KMS-11 (cell line): ENCODE results near the gene RPE65.

Experiments used
- H2AFZ ChIP-seq: fragments of 200-600 bp; sonication (generic); 2 replicates; pipeline ENCODE4 v1.6.1; 2016; ENCODE audit warnings: antibody characterized with exemption, mixed run types, low read depth
- H3K27ac ChIP-seq: fragments of 200-600 bp; sonication (generic); 2 replicates; pipeline ENCODE4 v1.6.1; 2016; ENCODE audit warnings: mild to moderate bottlenecking, mixed run types
- H3K27me3 ChIP-seq: fragments of 200-600 bp; sonication (generic); 2 replicates; pipeline ENCODE4 v1.6.1; 2017; ENCODE audit warnings: mild to moderate bottlenecking, low read depth, mixed run types, moderate library complexity; ENCODE audit not compliant: insufficient read depth
- H3K36me3 ChIP-seq: fragments of 200-600 bp; sonication (generic); 2 replicates; pipeline ENCODE4 v1.6.1; 2017; ENCODE audit warnings: mild to moderate bottlenecking, mixed run types; ENCODE audit not compliant: insufficient read depth
- H3K4me1 ChIP-seq: fragments of 200-600 bp; sonication (generic); 2 replicates; pipeline ENCODE4 v1.6.1; 2016; ENCODE audit warnings: mild to moderate bottlenecking, low read depth, mixed run types; ENCODE audit not compliant: poor library complexity, severe bottlenecking
- H3K4me2 ChIP-seq: fragments of 200-600 bp; sonication (generic); 2 replicates; pipeline ENCODE4 v1.7.0; 2016; ENCODE audit warnings: mild to moderate bottlenecking, mixed run types
- H3K4me3 ChIP-seq: fragments of 200-600 bp; sonication (generic); IDR thresholded peaks from 2 replicates; pipeline ENCODE4 v1.6.1; 2017; ENCODE audit warnings: low read depth, low read length, mixed read lengths; ENCODE audit not compliant: insufficient read depth
- H3K79me2 ChIP-seq: fragments of 200-600 bp; sonication (generic); 2 replicates; pipeline ENCODE4 v1.6.1; 2016; ENCODE audit warnings: low read depth, mixed run types; ENCODE audit not compliant: insufficient read depth
- H3K9ac ChIP-seq: fragments of 200-600 bp; sonication (generic); 2 replicates; pipeline ENCODE4 v1.6.1; 2016; ENCODE audit warnings: mild to moderate bottlenecking, mixed run types
- H4K20me1 ChIP-seq: fragments of 200-600 bp; sonication (generic); 2 replicates; pipeline ENCODE4 v1.6.1; 2016; ENCODE audit warnings: mild to moderate bottlenecking, mixed run types; ENCODE audit not compliant: insufficient read depth
- TF ChIP-seq, protein P1 (sequence below): fragments of 200-600 bp; sonication (generic); conservative IDR thresholded peaks from 2 replicates; pipeline ENCODE4 v1.6.1; 2017; ENCODE audit warnings: low read depth, mild to moderate bottlenecking, antibody characterized with exemption, low read length, moderate library complexity, mixed read lengths

Gene RPE65

DNA sequence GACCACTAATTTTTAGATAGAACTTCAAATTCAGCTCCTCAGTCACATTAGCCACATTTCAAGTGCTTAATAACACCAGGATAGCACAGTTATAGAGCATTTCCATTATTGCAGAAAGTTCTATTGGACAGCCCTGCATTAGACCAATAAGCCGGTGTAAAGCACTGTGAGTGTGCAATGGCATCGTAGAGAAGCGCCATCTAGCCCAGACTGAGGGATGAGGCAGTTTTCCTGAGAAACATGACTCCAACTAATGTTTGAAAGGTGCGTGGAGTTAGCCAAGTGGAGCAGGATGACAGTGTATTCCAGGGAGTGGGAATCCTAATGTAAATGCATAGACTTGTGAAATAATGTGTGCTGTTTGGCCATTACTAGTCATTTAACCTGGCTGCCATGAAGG lies 7.7 kb downstream of the RPE65 start:
- H3K4me2 ChIP-seq = no peak overlapping the region
- H3K9ac ChIP-seq = no peak overlapping the region
- H3K36me3 ChIP-seq = no peaks in the 10 kb centered on the region
- no peaks in the 10 kb centered on the region for H3K27me3 ChIP-seq
- TF ChIP-seq, protein P1, sequence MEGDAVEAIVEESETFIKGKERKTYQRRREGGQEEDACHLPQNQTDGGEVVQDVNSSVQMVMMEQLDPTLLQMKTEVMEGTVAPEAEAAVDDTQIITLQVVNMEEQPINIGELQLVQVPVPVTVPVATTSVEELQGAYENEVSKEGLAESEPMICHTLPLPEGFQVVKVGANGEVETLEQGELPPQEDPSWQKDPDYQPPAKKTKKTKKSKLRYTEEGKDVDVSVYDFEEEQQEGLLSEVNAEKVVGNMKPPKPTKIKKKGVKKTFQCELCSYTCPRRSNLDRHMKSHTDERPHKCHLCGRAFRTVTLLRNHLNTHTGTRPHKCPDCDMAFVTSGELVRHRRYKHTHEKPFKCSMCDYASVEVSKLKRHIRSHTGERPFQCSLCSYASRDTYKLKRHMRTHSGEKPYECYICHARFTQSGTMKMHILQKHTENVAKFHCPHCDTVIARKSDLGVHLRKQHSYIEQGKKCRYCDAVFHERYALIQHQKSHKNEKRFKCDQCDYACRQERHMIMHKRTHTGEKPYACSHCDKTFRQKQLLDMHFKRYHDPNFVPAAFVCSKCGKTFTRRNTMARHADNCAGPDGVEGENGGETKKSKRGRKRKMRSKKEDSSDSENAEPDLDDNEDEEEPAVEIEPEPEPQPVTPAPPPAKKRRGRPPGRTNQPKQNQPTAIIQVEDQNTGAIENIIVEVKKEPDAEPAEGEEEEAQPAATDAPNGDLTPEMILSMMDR = no peak
- H2AFZ ChIP-seq = no peak overlapping the region
- H3K27ac ChIP-seq = no peak overlapping the region
- no peaks in the 10 kb centered on the region for H4K20me1 ChIP-seq
- H3K4me1 ChIP-seq = no peaks in the 10 kb centered on the region
- no peak overlapping the region for H3K4me3 ChIP-seq
- no peaks in the 10 kb centered on the region for H3K79me2 ChIP-seq

DNA sequence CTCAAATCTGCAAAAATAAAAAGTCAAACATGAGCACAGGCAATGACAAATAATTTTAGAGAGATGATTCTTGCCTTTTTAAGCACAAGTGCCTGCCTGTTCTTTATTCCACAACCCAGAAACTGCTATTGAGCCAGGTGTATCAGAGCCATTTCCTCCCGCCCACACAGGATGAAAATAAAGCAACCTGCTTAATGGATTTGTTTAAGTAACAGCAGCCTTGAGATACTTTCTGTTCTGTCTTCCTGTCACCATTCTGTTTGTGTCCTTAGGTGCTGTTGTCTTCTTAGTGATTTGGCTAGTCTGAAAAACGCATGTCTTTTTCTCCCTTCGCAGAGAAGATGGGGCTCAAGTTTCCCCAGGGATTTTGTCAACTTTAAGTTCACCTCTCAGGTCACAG lies 11.4 kb downstream of the RPE65 start:
- Histone ChIP-seq H3K4me3 (no peak overlapping the region), H3K27me3 (no peaks in the 10 kb centered on the region), H2AFZ (no peak overlapping the region), H3K36me3 (no peaks in the 10 kb centered on the region), H3K9ac (no peak overlapping the region), H3K4me1 (no peaks in the 10 kb centered on the region), H4K20me1 (no peaks in the 10 kb centered on the region), H3K4me2 (no peak overlapping the region), H3K79me2 (no peaks in the 10 kb centered on the region), H3K27ac (no peak overlapping the region)
- TF ChIP-seq, protein P1 = no peak

DNA sequence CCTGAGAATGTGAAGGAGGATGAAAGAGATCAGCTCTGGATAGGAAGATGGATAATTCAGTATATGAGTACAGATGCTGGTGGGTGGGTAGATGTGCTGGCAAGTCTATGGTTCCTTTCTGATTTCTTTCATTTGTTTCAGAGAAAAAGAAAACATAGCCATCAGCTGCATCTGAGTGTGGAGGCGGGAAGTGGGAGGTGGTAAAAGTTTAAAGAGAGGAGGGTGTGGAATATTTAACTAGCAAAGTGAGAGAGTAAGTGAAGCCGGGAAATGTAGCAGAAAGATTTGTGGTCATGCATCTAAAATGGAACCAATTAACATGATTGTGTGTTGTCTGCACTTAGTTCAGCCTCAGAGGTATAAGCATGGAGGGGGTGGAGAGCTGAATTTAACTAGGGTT lies 16.4 kb downstream of the RPE65 start:
- Histone ChIP-seq H3K27ac (no peak overlapping the region), H2AFZ (no peak overlapping the region), H3K4me2 (no peak overlapping the region), H3K36me3 (no peaks in the 10 kb centered on the region), H3K4me1 (no peaks in the 10 kb centered on the region), H3K9ac (no peak overlapping the region), H4K20me1 (no peaks in the 10 kb centered on the region), H3K4me3 (no peak overlapping the region), H3K79me2 (no peaks in the 10 kb centered on the region), H3K27me3 (no peaks in the 10 kb centered on the region)
- TF ChIP-seq, protein P1 = no peak

DNA sequence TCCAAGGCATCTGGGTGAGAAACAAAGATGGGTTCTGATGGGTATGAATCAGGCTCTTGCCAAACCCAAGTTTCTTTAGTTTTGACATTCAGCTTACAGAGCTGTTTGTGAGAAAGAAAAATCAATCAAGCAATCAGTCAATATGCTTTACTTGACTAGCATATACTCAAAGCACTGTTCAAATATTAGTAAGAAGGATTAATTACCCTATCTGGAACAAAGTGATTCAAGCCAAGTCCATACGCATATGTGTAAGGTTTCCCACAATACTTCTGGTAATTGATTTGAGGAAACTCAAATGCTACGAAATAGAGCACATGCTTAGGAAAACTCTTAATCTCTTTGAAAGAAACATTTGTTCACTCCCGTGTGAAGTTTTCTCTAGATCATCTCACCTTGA lies 18.7 kb downstream of the RPE65 start:
- Histone ChIP-seq H2AFZ (no peak overlapping the region), H3K36me3 (no peaks in the 10 kb centered on the region), H3K4me1 (no peaks in the 10 kb centered on the region)

More for the DNA sequence above, 18.7 kb downstream of the RPE65 start:
- H3K79me2 ChIP-seq = no peaks in the 10 kb centered on the region
- no peak overlapping the region for H3K4me2 ChIP-seq
- TF ChIP-seq, protein P1 = no peak
- no peaks in the 10 kb centered on the region for H3K27me3 ChIP-seq
- H3K4me3 ChIP-seq = no peak overlapping the region
- H4K20me1 ChIP-seq = no peaks in the 10 kb centered on the region
- H3K9ac ChIP-seq = no peak overlapping the region
- H3K27ac ChIP-seq = no peak overlapping the region
